ENCODE results near the gene MYL4.
"Not testable (repeated sequence)": the region's sequence is repeated elsewhere in the genome, so short reads cannot be mapped to it uniquely, and the experiment has no call there.

The MYL4 gene

DNA sequence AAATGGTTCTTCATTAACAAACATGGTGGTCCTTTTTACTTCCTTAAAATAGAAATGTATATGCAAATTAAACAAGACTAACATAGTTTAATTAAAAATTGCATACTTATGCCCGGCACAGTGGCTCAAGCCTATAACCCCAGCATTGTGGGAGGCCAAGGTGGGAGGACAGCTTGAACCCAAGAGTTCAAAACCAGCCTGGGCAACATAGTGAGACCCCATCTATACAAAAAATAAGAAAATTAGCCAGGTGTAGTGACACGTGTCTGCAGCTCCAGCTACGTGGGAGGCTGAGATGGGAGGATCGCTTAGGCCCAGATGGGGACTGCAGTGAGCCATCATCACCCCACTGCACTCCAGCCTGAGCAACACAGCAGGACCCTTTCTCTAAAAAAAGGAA lies 38.4 kb upstream of the MYL4 start:
- H3K4me1 ChIP-seq: peaks cover 0 to 16% (median 1%) of the 10 kb centered on the region in 4 donors
- no peak overlapping the region for H3K27ac ChIP-seq
- intact Hi-C loops (cut with DNase I; ENCODE audit: low total_unique reads): no loop called here
- peaks cover 21 to 49% (median 46%) of the 10 kb centered on the region in 3 donors for H3K36me3 ChIP-seq
- no peak overlapping the region for H3K4me3 ChIP-seq
- no peaks in the 10 kb centered on the region for H3K27me3 ChIP-seq
- no peaks in the 10 kb centered on the region for H3K9me3 ChIP-seq
- TF ChIP-seq CTCF (IDR thresholded peaks at IDR 0.05): no peak
- DNase-seq: no peak

DNA sequence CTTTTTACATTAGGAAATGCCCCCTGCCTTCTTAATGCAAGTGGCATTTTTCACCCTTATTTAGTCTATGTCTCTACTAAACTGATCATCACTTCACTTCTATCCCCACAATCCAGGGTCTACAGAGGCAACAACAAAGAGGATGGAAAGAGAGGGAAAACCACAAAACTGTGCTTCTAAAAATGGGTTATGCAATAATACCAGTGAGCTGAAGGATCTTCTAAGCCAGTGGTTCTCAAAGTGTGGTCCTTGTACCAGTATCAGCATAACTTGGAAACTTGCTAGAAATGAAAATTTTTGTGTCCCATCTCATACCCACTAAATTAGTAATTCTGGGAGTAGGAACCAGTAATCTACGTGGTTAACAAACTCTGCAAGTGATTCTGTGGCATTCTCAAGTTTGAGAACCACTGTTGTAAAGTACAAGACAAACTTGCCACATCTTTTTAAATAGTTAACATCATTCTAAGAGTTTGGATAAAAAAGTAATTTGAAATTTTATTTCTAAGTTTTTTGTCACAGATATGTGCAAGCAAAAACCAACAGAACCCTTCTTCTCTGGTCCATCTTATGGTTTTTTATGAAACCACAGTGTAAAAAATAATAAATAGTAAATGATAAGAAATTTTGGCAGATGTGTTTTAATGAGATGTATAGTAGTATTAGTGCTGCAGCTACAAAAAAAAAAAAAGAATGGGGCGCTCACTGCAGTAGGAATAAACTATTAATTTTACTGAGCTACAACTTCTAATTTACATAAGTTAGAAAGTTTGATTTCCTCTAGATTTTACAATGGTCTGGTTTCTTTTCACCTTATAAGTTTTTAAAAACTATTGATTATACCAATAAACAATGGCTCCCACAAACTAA lies 36.2 kb upstream of the MYL4 start:
- Histone ChIP-seq H3K27me3 (no peaks in the 10 kb centered on the region), H3K36me3 (peaks cover 21 to 47% (median 41%) of the 10 kb centered on the region in 3 donors)
- intact Hi-C loops (cut with DNase I; ENCODE audit: low total_unique reads): no loop called here

DNA sequence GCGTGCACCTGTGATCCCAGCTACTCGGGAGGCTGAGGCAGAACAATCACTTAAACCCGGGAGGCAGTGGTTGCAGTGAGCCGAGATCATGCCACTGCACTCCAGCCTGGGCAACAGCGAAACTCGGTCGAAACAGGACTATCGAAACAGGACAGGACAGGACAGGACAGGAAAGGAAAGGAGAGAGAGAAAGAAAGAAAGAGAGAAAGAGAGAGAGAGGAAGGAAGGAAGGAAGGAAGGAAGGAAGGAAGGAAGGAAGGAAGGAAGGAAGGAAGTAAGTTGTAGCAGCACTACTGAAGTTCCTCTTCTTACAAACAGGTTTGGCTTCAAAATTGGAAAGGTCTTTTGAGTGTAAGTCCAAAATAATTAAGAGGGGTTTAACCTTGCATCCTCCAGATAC lies 34.3 kb upstream of the MYL4 start:
- DNase-seq; H3K27ac ChIP-seq; H3K27me3 ChIP-seq; intact Hi-C loops (cut with DNase I; ENCODE audit: low total_unique reads); H3K4me3 ChIP-seq; H3K9me3 ChIP-seq: not testable (repeated sequence)
- Histone ChIP-seq H3K36me3 (peaks cover 11 to 47% (median 46%) of the 10 kb centered on the region in 3 donors), H3K4me1 (peaks cover 0 to 41% (median 7%) of the 10 kb centered on the region in 4 donors)

More for the DNA sequence above, 36.2 kb upstream of the MYL4 start:
- H3K4me1 ChIP-seq: peaks cover 0 to 24% (median 3%) of the 10 kb centered on the region in 4 donors
- TF ChIP-seq CTCF (IDR thresholded peaks at IDR 0.05): no peak
- H3K27ac ChIP-seq: no peak overlapping the region
- DNase-seq: no peak
- H3K4me3 ChIP-seq: no peak overlapping the region
- no peaks in the 10 kb centered on the region for H3K9me3 ChIP-seq

GRCh38 chr17:47176389-47176826 lies 32.7 kb upstream of the MYL4 start:
- no peaks in the 10 kb centered on the region for H3K27me3 ChIP-seq
- H3K36me3 ChIP-seq: peaks cover 10 to 55% (median 50%) of the 10 kb centered on the region in 3 donors
- intact Hi-C loops (cut with DNase I; ENCODE audit: low total_unique reads): no loop called here
- no peak overlapping the region for H3K27ac ChIP-seq
- no peak overlapping the region for H3K4me3 ChIP-seq
- no peak for DNase-seq
- H3K9me3 ChIP-seq: no peaks in the 10 kb centered on the region
- TF ChIP-seq CTCF (IDR thresholded peaks at IDR 0.05): no peak
- peaks cover 0 to 42% (median 7%) of the 10 kb centered on the region in 4 donors for H3K4me1 ChIP-seq

GRCh38 chr17:47177261-47177660 lies 31.9 kb upstream of the MYL4 start:
- DNase-seq: no peak
- intact Hi-C loops (cut with DNase I; ENCODE audit: low total_unique reads): no loop called here
- H3K27ac ChIP-seq: no peak overlapping the region
- TF ChIP-seq CTCF (IDR thresholded peaks at IDR 0.05): no peak
- no peaks in the 10 kb centered on the region for H3K27me3 ChIP-seq
- no peaks in the 10 kb centered on the region for H3K9me3 ChIP-seq
- no peak overlapping the region for H3K4me3 ChIP-seq
- peaks cover 0 to 50% (median 13%) of the 10 kb centered on the region in 4 donors for H3K4me1 ChIP-seq
- peaks cover 10 to 55% (median 50%) of the 10 kb centered on the region in 3 donors for H3K36me3 ChIP-seq

- Histone ChIP-seq H3K27ac (no peak overlapping the region), H3K9me3 (no peaks in the 10 kb centered on the region), H3K4me1 (peaks cover 0 to 53% (median 18%) of the 10 kb centered on the region in 4 donors), H3K36me3 (peaks cover 7 to 48% (median 42%) of the 10 kb centered on the region in 3 donors), H3K4me3 (no peak overlapping the region), H3K27me3 (no peaks in the 10 kb centered on the region)
- intact Hi-C loops (cut with DNase I; ENCODE audit: low total_unique reads): no loop called here
- no peak for DNase-seq
- TF ChIP-seq CTCF (IDR thresholded peaks at IDR 0.05): no peak
These were observed 30.0 kb upstream of the MYL4 start for GRCh38 chr17:47179141-47179540.

Measured in tibial artery (tissue), 4 donors.